Lower leg skin (tissue), 4 donors: ENCODE results near the gene PGF. TPM values are rescaled to one million over a fixed set of nuclear protein-coding genes. Genes with fewer than 3 reads are reported as not detected.

Experiments
- DNase-seq, 2 donors: peaks; one replicate each; pipeline ENCODE4 v3.0.0-alpha.2; 2019; ENCODE audit warnings: low spot score in 2 of 2
- H3K4me3 ChIP-seq: fragments of 200-600 bp; sonication (generic); 2 replicates; pipeline ENCODE4 v1.5.1; 2017; ENCODE audit warnings: mild to moderate bottlenecking, low read depth; ENCODE audit not compliant: poor library complexity, severe bottlenecking
- CTCF ChIP-seq, 3 donors: fragments of 450-650 bp; IDR thresholded peaks; one replicate each; pipeline ENCODE4 v1.5.1; 2016; ENCODE audit warnings: antibody characterized with exemption in 3 of 3, mild to moderate bottlenecking in 3 of 3, moderate library complexity in 2 of 3
- POLR2A ChIP-seq, 2 donors: fragments of 450-650 bp; IDR thresholded peaks; one replicate each; pipeline ENCODE4 v1.6.1; 2016 to 2017; ENCODE audit warnings: antibody characterized with exemption in 2 of 2, mild to moderate bottlenecking in 1 of 2, moderate library complexity in 1 of 2
- WGBS, 2 donors: methylation state at CpG; one replicate each; pipeline ENCODE4 v1.1.5; 2018; 5-methylcytosine and 5-hydroxymethylcytosine counted together
- intact Hi-C: fragments of 100-400 bp; cut with DNase I; formaldehyde crosslinking; loops from one replicate; pipeline ENCODE4 v1.15.0; 2023; ENCODE audit warnings: low total_unique reads
- total RNA-seq, 4 donors: library from RNA; depleted of rRNA; stranded (reverse); fragments of >200 nt; gene quantifications; one replicate each; pipeline ENCODE4 v1.1.0, GENCODE V29; 2016

The PGF gene
- total RNA-seq, 4 donors from 2014 or later: 9.8 to 22.3 (median 14.0) TPM

- no peak for DNase-seq
- TF ChIP-seq POLR2A (IDR thresholded peaks at IDR 0.05) (no peak), CTCF (IDR thresholded peaks at IDR 0.05) (no peak)
- H3K4me3 ChIP-seq: no peak overlapping the region
- WGBS, 2 donors: 82 to 83% methylated on average over 6 of the region's 6 CpGs
- intact Hi-C loops: loop anchor here (5.0 kb wide), 1 partner anchor 130 kb away; no protein-coding TSS in a partner anchor
Observed at GRCh38 chr14:74952180-74952665, 3.2 kb downstream of the PGF start.

GRCh38 chr14:74951443-74952179 is 3.8 kb downstream of the PGF start:
- intact Hi-C loops: loop anchor here (5.0 kb wide), 1 partner anchor 131 kb away; no protein-coding TSS in a partner anchor
- no peak overlapping the region for H3K4me3 ChIP-seq
- WGBS, 2 donors: 85 to 86% methylated on average over 15 of the region's 15 CpGs
- TF ChIP-seq POLR2A (IDR thresholded peaks at IDR 0.05) (no peak), CTCF (IDR thresholded peaks at IDR 0.05) (no peak)
- no peak for DNase-seq

GRCh38 chr14:74950795-74951442 is 4.5 kb downstream of the PGF start:
- intact Hi-C loops: loop anchor here (5.0 kb wide), 1 partner anchor 131 kb away; no protein-coding TSS in a partner anchor
- TF ChIP-seq POLR2A (IDR thresholded peaks at IDR 0.05) (no peak), CTCF (IDR thresholded peaks at IDR 0.05) (no peak)
- DNase-seq: no peak
- WGBS, 2 donors: 93 to 94% methylated on average over 9 of the region's 9 CpGs
- no peak overlapping the region for H3K4me3 ChIP-seq

- TF ChIP-seq CTCF (IDR thresholded peaks at IDR 0.05): no peak
- TF ChIP-seq POLR2A (IDR thresholded peaks at IDR 0.05): no peak
- H3K4me3 ChIP-seq: no peak overlapping the region
- intact Hi-C loops: loop anchor here (5.0 kb wide), 1 partner anchor 132 kb away; no protein-coding TSS in a partner anchor
- DNase-seq: no peak
- WGBS, 2 donors: 90 to 92% methylated on average over 17 of the region's 17 CpGs
Observed at GRCh38 chr14:74949859-74950573, 5.4 kb downstream of the PGF start.

- DNase-seq: no peak
- intact Hi-C loops: no loop called here
- no peak overlapping the region for H3K4me3 ChIP-seq
- 93 to 94% methylated on average over 15 of the region's 16 CpGs for WGBS, 2 donors
- TF ChIP-seq POLR2A (IDR thresholded peaks at IDR 0.05) (no peak), CTCF (IDR thresholded peaks at IDR 0.05) (no peak)
Observed at GRCh38 chr14:74949191-74949601, 6.2 kb downstream of the PGF start.
